Stimulated activated CD8-positive, alpha-beta memory T cell treated with anti-CD3 and anti-CD28 coated beads, Interleukin-4, amount 100 ng/mL, for 4 hours (primary cell): Measurements from ENCODE around the gene DAPL1.

Source experiments
- DNase-seq, 2 donors: peaks; one replicate each; pipeline ENCODE4 v3.0.0-alpha.2; 2020; ENCODE audit warnings: low read depth in 2 of 2, low spot score in 1 of 2

The DAPL1 gene

DNA sequence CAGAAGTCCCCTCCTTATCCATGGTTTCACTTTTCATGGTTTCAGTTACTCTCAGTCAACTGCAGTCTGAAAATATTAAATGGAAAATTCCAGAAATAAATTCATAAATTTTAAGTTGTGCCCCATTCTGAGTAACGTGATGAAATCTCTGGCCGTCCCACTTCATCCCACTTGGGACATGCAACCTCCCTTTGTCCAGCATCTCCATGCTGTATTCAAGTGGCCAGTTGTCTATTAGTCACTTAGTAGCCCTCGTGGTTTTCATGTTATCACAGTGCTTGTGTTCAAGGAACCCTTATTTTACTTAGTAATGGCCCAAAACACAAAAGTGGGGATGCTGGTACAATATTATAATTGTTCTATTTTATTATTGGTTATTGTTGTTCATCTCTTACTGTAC lies 18.0 kb upstream of the DAPL1 start:
- no peak for DNase-seq

DNA sequence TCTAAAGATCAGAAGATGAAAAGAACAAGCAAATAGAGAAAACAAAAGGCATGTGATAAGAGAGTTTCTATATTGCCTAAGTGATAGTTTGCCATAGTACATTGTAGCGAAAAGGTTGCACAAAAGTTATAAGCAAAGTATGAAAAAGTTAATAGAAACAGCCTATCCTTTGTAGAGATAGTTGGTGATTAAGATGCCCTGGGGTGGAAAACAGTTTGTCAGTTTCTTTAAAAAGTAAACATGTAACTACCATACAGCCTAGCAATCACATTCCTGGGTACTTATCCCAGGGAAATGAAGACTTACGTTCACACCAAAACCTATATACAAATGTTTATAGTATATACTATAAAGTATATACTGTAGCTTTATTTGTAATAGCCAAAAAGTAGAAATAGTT lies 16.9 kb upstream of the DAPL1 start:
- DNase-seq, result no peak

DNA sequence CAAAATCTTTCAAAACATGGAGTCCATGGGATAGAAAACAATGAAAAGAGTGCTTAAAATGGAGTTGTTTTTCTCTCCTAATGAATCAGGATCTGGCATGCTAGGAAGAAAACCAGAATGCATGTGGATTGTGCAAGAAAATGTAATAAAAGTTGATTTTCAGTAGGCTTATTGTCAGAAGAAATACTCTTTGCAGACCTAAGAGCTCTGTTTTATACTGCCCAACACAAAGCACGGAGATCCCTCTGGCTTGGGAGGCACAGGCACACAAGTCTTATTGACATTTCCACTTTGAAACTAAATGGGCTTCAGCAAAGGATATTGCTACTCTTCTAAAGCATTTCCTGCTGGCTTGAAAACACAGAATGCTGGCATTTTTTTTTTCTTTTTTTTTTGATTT lies 15.5 kb upstream of the DAPL1 start:
- no peak for DNase-seq

DNA sequence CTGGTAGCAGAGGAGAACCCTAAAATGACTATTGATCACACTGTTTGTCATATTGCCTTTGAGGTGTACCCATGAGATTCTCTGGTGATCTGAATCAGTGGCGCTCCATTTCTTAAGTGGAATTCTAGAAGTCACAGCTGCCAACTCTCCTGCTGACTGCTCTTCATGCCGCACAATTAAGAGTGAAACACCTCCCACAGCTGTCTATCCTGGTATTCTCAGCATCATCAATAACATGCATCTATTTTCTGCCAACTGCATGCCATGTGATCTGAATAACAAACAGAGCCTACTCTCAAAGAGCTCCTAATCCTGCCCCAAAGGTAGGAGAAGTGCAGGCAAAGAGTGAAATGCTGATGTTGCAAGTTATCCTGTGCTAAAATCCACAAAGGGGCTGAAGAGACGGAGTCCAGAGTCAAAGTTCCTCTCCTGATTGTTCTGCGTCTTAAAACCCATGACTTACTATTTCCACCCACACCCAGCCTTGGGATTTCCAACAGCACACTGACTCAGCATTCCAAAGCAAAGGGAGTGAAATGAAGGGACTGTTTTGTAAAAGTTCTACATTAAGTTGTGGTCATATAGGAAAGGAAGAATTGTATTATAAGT lies 13.7 kb upstream of the DAPL1 start:
- no peak for DNase-seq

DNA sequence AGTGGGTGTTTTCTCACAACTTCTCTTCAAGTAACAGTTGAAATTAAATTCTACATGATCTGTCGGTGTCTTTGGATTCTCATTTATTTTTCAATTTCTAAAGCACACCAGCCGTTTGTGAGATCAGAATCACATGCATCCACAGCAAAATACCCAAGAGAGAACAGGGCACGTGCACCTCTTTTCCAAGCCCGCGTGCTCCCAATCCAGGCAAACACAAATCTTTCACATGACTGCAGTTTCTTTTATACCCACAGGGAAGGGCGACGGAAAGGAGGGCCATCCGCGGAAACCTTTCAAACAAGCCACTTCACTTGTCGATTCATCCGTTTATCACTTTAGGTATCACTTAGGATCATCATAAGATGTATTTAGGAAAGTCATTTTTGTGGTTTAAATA lies 13.0 kb upstream of the DAPL1 start:
- DNase-seq, result no peak

DNA sequence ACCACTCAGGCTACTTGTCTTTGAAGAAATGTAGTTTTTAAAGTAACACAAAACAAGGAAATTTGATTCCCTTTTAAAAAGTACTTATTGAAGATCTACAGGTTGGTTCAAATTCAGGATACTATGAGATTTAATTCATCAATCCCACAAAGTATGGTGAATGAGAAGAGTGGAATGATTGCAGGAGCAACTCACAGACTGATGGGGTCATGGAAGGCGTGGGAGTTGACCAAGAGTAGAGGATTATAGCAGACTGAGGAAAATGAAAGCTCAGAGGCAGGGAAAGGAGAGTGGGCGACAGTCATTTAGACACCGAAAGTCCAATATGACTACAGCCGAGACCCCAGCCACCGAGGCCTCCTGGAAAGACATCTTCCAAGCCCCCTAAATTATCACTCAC lies 12.5 kb upstream of the DAPL1 start:
- DNase-seq, result no peak

DNA sequence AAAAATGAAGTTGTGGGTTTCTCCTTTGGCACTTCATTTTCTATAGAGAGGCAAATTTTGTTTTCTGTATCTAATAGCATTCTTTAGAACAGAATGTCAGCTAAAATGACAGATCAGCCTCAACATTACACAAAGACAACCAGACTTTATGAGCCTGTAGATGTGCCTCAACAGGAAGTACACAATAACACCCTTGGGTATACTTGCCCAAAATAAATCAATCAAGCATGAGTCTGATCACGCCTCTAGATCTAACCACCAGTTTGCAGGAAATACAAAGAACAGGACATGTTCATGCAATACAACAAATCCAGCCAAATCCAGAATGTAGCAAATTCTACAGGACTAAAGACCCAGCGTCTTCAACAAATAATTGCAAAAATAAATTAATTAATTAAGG lies 11.2 kb upstream of the DAPL1 start:
- DNase-seq, result no peak

DNA sequence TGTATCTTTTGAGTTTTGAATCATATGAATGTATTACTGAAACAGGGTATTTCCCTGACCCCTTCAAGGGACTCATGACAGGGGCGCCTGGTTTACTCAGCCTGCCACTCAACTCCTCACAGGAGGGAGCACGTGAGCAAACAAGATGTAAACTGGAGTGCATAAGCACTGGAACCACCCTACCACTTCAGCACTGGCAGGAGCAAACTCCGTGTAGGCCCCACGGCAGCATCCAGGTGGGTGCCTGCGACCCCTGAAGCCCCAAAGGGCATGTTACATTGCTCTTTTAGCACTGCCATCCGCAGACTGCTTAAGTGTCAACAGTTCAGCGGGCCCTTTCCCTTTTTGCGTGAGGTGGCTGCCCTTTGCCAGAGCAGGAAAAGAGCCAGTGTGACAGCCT lies 8.2 kb upstream of the DAPL1 start:
- no peak for DNase-seq

DNA sequence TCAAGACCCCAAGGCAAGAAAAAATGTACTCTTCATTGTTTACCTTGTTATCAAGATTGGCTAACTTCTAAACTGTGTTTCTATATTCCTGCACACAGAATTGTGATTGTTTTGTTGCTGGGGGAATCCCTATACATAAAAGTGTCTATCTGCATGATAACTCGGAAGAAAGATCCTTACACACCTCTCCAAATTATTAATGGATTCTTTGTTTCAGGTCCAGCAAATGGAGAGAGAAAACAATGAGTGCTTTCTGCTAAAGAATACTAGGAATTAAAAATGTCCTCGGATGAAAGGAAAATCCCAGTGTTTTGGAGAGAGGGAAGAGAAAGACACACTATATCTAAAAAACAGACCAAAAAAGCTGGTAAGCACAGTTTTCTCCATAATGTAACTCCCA lies 6.2 kb upstream of the DAPL1 start:
- DNase-seq, result no peak

DNA sequence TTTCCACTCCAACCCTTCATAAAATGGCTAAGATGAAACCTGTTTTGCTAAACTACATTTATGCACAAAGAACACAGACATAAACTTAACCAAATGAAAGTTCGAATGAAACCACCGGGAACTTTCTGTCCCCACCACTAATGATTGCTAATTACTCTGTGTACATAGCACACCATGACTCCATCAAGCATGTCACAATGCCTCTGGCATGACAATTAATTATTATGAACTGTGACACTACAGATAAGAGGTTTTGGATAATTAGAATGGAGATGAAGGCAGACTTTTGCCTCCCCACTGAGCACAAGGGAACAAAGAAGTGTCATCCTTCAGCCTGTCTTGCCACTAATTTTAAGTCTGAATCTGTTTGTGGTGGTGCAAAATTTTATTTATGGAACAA lies 1.5 kb downstream of the DAPL1 start:
- no peak for DNase-seq

DNA sequence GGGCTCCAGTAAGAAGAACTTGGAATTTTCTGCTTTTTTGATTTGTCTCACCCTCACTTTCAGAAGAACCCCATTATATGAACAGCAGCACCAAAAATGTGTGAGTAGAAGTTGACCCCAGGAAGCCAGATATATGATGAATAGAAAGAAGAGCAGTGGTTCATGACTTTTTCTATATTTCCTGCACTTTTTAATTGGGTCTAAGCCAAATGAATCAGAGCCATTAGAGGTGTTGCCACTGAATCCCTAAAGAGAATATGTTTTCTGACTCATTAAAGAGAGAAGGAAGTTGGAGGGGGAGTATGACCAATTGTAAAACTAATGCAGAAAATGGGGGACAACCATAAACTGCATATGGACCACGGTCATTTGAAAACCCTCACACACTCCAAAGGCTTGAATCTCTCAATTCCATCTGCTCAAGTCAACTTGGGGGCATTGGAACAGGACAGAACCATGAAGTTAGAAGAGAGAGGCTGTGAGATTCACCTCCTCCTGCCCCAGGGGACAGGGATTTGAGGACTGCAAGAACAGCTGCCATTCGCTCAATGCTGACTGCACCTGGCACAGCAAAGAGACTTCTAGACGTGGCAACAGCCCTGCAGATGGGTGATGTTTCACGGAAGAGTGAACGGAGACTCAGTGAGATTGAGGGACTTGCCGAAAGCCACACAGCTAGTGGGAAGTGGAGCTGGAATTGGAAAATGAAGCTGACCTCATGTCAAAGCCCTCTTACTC lies 3.0 kb downstream of the DAPL1 start:
- no peak for DNase-seq

DNA sequence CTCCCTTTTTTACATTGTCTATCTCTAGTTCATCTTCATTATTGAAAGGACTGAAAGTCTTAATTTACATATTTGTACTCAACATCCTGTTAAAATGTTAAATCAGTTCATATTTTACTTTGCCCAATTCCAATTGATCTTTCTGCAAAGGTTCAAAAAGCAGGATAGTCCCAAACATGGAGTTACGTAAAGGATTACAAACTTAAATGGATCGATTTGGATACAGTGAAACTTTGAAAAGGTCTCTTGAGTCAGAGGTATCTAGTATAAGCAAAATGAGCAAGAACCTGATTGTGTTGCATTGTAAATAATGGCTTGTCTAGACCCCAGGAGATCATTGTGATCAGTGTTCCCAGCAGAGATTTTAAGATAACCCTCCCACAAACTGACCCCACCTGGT lies 4.1 kb downstream of the DAPL1 start:
- no peak for DNase-seq

DNA sequence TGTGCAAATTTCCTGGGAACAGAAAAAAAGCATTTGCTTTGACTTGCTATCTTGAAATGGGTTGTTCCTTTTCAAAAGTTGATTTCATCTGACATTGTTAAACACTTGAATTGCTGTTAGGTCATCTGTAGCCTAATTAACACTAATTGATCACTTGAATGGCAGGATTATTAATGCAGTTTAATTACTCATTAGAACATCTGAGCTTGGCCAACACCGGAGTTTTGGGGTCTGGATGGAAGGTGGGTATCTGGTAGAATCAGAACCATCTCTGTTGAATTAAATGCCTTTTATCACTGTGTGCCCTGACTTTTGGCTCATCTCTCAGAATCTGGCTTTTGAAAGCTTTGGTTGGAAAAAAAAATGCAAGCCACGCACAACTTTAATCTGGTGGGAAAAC lies 8.4 kb downstream of the DAPL1 start:
- DNase-seq, result no peak

DNA sequence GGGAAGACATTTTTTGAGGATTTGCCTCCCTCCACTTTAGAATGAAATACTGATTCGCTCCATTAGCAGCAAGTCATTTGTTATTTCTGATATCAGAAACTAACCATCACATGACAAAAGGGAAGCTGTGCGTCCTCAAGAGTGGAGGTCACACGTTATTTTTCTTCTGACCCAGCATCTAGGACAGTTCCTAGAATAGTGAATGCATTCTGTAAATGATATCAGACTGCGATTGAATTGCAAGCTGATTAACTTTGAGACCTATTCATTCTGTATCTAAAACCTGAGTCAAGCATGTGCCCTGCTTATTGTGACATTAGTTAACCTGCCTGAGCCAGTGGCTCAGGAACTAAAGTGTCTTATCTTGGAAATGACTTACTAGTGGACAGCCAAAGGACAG lies 10.1 kb downstream of the DAPL1 start:
- DNase-seq, result no peak

DNA sequence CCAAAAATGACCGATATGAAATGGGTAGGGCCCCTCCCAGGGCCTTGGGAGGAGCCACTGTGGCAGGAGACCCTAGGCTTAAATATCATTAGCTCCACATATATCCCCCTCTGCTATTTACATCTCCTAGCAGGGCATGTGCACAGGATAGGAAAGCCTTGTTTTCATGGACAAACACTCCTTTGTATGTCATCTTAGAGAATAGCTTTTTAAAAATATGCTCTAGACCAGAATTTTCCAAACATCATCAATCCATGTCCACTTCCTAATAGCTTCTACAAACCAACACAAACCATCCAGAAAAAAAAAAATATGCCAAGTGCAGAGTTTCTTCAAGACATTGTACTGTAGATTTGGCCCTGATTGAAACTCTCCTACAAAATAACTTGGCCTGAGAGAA lies 10.8 kb downstream of the DAPL1 start:
- no peak for DNase-seq

DNA sequence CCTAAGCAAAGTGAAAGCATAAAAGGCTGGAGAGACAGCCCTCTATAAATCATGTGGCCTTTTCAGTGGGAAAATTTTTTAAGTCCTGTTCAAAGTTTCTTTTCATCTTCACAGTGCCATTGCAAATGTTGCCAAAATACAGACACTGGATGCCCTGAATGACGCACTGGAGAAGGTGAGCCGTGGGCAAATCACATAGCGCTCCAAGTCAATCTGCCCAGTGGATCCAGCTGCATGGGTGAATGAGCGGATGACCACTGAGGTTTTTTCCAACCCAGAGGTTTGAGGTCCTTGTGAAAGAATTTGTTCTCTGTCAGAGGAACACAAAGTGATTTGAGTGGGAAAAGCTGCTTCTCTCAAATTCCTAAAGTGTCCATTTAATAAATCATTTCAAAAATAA lies 11.8 kb downstream of the DAPL1 start:
- DNase-seq, result no peak

DNA sequence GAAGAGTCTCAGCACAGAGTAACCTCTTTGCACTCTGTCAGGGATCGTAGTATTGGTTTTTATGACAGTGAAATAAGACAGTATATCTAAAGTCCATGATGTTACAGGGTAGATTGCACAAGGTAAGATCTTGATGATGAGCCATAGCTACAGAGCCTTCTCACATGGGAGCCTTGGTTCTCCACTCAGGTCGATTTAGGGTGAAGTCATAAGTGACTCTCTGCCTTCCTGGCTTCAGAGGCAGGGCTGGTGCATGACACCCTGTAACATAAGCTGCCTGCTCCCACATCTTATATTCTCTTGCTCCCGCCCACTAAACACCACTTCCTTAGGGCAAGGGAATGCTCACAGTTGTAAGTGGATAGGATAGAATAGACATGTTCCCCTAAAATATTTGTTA lies 13.3 kb downstream of the DAPL1 start:
- no peak for DNase-seq

DNA sequence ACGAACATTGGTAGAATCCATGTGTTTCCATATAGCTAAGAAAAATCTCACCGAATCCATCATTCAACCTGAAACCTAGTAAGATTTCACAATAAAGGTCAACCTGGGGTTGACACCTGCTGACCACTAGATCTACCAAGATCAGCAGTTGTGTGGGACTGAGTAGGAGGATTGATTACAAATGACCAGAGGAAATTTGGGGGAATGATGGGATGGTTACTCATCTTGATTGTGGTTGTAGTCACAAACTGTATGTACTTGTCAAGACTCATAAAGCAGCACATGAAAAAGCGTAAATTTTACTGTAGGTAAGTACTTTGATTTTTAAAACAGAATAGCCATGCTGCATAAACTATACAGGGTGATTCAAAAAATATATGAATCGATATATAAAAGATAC lies 14.7 kb downstream of the DAPL1 start:
- DNase-seq, result no peak

DNA sequence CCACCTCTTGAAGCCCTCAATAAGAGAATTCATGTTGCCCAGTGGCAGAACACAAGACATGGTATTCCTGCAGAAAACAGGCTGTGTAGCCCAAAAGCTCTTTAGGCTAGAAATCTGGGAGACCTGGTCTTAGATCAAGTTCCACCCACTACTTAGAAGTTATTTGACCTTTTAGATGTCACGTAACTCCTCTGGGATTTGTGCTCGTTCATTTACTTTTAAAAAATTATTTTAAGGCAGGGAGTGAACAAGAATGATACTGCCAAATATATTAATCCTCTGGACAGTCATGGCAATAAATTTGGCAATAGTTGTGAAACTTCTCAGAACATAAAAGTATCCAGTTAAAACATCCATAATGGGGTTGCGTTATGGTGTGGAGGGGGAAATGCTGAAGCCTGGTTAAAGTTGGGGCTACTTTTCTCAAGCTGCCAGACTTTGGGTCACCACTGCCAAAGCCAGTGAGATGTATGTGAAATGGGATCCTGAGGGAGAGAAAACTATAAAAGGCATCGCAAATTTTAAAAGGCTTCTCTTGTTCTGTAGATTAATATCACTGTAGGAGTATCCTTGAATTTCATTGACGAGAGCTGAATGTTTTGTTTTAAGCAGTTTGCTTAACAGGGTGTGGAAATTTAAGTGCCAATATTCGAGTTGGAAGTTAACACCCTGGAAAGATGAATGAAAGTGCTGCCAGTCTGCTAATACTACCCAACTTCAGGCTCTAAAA lies 15.8 kb downstream of the DAPL1 start:
- DNase-seq, result no peak

DNA sequence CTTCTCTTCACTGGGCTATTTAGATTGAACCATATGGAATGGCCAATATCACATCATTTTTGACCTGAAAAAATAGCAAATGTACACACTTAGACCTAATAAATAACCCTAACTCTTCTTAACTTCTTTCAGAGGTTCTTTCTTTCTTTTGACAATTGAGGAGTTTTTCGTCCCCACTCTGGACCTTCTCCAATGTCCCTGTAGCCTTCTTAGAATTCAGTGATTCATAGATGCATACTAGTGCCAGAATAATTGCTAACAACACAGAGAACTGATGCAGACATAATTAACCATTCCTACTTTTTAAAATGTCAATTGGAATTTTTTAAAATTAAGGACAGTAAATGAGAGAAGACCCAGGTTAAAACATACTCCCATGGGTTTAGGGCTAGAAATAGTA lies 20.0 kb downstream of the DAPL1 start:
- DNase-seq, result no peak

DNA sequence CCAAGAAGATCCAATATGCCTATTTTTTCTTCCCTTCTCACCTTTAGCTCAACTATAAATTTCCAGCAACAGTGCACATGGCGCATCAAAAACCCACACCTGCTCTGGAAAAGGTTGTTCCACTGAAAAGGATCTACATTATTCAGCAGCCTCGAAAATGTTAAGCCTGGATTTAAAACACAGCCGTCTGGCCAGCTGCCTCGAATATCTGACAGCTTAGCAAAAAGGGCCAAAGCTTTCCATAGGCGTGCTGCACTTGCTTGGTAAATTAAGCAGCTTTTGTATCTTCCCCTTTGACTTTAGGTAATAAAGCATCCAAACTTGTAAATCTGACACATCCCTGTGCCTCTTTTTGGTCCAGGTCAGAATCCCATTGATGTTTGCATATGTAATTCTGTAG lies 20.5 kb downstream of the DAPL1 start:
- DNase-seq, result no peak

DNA sequence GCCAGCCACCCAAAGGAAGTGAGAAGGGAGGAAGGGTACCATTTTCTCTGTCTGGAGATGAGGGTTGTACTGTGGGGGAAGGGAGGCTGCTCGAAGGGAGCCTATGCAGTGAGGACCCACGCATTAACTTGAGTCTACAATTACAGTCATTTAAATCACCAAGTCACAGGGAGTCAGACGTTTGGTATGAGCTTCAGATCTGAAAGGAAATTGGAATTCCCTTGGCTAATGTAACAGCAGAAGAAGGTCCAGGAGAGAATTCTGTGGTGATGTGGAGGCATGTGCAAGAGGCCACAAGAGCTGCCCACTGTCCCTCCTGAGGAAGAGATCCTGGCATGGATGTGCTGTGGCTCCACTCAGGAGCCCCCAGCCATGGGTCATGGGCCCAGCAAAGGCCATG lies 22.5 kb downstream of the DAPL1 start:
- DNase-seq, result no peak

DNA sequence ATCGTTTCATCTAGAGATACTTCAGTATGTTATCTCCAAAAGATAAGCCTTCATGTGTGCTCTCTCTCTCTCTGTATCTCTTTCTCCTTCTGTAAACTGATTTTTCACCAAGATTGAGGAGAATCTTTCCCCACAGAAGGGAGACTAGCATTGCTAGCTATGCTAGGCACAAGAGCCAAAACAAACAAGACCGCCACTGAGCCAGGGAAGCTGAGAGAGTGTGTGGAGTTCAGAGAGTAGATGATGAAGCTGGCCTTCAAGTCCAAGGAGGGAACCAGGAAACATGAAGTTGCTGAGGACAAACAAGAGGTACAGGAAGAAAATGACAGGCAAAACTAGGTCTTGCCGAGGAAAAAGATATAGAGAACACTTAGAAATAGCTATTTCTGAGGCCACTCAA lies 23.4 kb downstream of the DAPL1 start:
- no peak for DNase-seq
